G401 (cell line): ENCODE results near the gene PDE9A. TPM values are rescaled to one million over a fixed set of nuclear protein-coding genes. Genes with fewer than 3 reads are reported as not detected.
"Not testable (repeated sequence)": the region's sequence is repeated elsewhere in the genome, so short reads cannot be mapped to it uniquely, and the experiment has no call there.

Experiments
- DNase-seq: peaks from one replicate; pipeline ENCODE4 v3.0.0-alpha.2; 2015; ENCODE audit warnings: low spot score
- in situ Hi-C: cut with HindIII; loops from 2 replicates; pipeline ENCODE4 v1.10.0; 2016; ENCODE audit warnings: low sequenced_read_pairs, mixed read lengths
- total RNA-seq: library from RNA; depleted of rRNA; stranded (reverse); fragments of >200 nt; shearing (Covaris generic); gene quantifications from 2 replicates; pipeline ENCODE4 v1.2.3, GENCODE V29; 2014

Gene PDE9A
- total RNA-seq, 1 experiment from 2014 or later, result 5.7 TPM

- in situ Hi-C loops, result no loop called here
- DNase-seq, result no peak
These were observed 45.3 kb downstream of the PDE9A start for GRCh38 chr21:42698733-42699132.

- DNase-seq, result no peak
- in situ Hi-C loops, result no loop called here
These were observed 45.8 kb downstream of the PDE9A start for GRCh38 chr21:42699196-42699595.

- in situ Hi-C loops, result no loop called here
- no peak for DNase-seq
These were observed 48.5 kb downstream of the PDE9A start for GRCh38 chr21:42701706-42702456.

DNA sequence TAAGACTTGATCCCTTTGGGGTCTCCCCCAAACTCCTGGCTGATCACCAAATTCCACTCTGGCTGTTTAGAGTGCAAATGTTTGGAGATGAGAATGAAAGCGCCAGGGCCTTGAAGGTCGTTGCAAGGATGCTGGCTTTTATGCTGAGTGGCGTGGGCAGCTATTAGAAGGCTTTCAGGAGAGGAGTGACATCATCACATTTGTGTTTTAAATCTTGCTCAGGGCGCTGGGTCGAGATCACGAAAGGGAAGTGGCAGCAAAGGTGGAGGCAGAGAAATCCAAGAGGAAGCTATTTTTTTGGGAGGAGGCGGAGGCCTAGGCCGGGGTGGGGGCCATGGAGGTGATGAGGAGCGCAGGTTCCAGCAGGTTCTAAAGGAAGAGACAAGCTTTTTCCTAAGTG, 49.3 kb downstream of the PDE9A start:
- in situ Hi-C loops, result no loop called here
- no peak for DNase-seq

- no peak for DNase-seq
- in situ Hi-C loops, result no loop called here
These were observed 49.9 kb downstream of the PDE9A start for GRCh38 chr21:42703136-42703908.

GRCh38 chr21:42703965-42704364, 50.5 kb downstream of the PDE9A start:
- no peak for DNase-seq
- in situ Hi-C loops, result no loop called here

- no peak for DNase-seq
- in situ Hi-C loops, result no loop called here
These were observed 51.4 kb downstream of the PDE9A start for GRCh38 chr21:42704861-42705260.

GRCh38 chr21:42705346-42705745, 51.9 kb downstream of the PDE9A start:
- in situ Hi-C loops, result no loop called here
- no peak for DNase-seq

- in situ Hi-C loops, result no loop called here
- DNase-seq, result no peak
These were observed 52.4 kb downstream of the PDE9A start for GRCh38 chr21:42705746-42706374.

GRCh38 chr21:42706765-42707164, 53.3 kb downstream of the PDE9A start:
- DNase-seq, result no peak
- in situ Hi-C loops, result no loop called here

DNA sequence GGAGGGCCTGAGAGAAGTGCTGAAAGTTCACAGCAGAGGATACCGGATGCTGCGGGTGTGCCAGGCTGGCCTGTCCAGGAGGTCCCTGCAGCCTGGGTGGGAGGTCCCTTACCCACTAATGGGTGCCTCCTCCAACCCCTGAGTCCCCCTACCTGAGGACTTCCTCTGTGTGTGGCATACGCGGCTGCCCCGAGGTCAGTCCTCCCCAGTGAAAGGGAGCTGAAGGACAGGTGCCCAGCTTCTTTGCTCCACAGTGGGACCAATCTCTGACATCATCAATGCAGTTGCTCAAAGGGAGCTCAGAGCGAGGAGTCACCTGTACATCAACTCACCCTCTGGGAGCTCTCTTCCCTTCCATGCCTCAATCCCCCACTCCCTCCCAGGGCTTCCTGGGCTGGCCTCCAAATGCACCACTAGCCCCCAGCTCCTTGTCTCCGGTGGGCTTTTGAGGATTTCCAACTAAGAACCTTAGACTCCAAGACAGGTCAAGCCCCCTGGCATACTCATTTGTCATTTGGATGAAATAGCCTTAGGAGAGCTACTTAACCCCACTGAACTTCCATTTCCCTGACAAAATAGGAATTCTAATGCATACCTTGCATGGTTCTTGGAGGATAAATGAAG, 53.9 kb downstream of the PDE9A start:
- in situ Hi-C loops, result no loop called here
- no peak for DNase-seq

DNA sequence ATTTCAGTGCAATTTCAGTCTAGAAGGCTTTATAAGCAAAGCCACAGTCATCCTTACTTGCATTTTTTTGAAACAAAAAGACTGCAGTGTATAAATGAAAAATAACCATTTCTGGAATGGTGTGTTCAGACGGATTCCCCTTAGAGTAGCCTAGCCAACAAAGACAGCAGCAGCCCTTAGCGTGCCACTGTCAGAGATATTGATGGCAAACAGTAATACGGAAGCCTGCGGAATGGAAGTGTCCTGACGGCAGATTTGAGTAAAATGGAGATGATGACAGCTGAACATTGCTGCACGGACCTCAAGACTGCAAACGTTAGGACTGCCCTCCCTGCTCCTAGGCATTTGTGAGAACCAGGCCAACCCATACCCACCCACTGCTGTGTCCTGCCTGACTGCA, 54.7 kb downstream of the PDE9A start:
- in situ Hi-C loops, result no loop called here
- no peak for DNase-seq

GRCh38 chr21:42708916-42709315, 55.5 kb downstream of the PDE9A start:
- in situ Hi-C loops, DNase-seq: not testable (repeated sequence)

DNA sequence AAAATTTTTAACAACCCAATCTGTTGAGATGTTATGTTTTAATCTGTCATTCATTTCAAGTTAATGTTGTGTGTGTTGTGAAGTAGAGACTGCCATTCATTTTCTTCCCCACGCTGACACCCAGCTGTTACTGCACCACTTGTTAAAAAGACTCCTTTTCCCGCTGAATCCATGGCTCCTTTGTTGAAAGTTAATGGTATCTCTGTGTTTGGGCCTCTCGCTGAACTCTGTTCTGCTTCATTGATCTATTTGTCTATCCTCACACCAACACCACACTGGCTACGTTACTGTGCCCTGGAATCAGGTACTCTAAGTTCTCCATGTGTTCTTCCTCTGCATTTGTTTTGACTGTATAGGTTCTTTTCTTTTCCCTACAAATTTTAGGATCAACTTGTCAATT, 58.2 kb downstream of the PDE9A start:
- in situ Hi-C loops, result no loop called here
- DNase-seq, result no peak

DNA sequence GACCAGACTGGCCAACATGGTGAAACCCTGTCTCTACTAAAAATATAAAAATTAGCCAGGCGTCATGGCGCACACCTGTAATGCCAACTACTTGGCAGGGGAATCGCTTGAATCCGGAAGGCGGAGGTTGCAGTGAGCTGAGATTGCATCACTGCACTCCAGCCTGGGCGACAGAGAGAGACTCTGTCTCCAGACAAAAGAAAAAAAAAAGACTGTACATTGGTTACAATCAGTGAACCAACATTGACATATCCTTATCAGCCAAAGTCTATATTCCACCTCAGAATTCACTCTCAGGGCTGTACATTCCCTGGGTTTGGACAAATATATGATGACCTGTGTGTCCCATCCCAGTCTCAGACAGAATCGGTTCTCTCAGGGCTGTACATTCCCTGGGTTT, 62.0 kb downstream of the PDE9A start:
- in situ Hi-C loops, DNase-seq: not testable (repeated sequence)

DNA sequence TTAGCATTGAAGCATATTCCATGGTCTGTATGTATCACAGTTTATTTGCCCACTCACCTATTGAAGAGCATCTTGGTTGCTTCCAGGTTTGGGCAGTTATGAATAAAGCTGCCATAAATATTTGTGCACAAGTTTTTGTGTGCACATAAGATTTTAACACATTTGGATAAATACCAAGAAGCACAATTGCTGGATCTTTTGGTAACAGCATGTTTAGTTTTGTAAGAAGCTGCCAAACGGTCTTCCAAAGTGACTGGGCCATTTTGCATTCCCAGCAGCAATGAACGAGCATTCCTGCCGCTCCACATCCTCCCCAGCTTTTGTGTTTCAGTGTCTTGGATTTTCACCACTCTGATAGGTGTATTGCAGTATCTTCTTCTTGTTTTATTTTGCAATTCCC, 62.7 kb downstream of the PDE9A start:
- no peak for DNase-seq
- in situ Hi-C loops, result no loop called here

GRCh38 chr21:42720484-42720883, 67.1 kb downstream of the PDE9A start:
- in situ Hi-C loops, DNase-seq: not testable (repeated sequence)

DNA sequence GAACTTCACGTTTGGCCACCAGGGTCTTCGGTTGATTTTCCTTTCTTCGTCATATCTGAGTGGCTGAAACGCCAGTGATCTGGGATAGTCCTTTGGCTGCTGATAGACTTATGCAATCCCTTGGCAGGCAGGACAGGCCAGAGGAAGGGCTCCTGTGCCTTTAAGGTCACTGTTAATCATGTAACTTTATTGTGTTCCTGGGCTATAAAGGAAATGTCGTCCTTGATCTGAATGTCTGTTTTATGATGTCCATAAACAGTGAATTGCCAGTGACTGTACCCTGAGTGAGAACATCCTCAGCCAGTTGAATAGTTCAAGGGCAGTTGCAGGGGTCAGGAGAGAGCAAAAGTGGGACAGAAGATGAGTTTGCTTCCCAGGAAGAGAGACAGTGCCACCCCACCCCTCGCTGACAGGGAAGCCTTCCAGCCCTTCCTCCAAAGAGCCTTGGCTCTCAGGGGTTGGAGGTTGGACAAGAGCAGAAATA, 68.0 kb downstream of the PDE9A start:
- in situ Hi-C loops, result no loop called here
- no peak for DNase-seq

DNA sequence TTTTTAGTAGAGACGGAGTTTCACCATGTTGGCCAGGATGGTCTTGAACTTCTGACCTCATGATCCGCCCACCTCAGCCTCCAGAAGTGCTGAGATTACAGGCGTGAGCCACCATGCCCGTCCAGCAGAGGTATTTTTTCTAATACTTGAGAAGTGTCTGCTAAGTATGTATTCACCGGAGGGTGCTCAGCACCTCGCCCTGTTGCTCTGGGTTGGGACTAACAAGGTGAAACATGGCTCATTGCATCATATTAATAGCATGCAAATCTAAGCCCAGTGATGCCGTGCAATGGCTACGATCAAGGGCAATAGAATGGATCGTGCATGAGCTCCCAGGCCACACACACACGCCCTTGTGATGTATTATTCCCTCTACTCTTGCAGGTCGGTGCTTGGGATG, 68.7 kb downstream of the PDE9A start:
- DNase-seq, result no peak
- in situ Hi-C loops, result no loop called here
